ENCODE data around the gene ARFIP2.

DNA sequence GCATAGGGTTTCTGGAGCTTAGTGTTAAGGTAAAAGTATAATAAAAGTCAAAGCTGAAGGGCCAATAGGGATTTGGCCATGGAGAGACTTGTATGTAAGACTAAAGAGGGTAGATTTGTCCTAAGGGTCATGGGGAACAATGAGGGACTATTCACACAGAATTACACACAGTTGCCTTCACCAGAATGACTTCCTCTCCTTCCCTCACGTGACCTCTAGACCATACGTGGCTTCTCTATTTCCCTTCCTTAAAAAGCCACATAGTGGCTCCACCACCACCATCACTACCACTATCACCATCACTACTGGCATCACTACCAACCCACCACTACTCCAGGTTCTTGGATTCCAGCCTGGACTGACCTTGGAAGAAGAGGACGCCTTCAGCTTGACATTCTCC, 43.1 kb downstream of the ARFIP2 start:
- TF ChIP-seq, protein P1, sequence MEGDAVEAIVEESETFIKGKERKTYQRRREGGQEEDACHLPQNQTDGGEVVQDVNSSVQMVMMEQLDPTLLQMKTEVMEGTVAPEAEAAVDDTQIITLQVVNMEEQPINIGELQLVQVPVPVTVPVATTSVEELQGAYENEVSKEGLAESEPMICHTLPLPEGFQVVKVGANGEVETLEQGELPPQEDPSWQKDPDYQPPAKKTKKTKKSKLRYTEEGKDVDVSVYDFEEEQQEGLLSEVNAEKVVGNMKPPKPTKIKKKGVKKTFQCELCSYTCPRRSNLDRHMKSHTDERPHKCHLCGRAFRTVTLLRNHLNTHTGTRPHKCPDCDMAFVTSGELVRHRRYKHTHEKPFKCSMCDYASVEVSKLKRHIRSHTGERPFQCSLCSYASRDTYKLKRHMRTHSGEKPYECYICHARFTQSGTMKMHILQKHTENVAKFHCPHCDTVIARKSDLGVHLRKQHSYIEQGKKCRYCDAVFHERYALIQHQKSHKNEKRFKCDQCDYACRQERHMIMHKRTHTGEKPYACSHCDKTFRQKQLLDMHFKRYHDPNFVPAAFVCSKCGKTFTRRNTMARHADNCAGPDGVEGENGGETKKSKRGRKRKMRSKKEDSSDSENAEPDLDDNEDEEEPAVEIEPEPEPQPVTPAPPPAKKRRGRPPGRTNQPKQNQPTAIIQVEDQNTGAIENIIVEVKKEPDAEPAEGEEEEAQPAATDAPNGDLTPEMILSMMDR (IDR thresholded peaks at IDR 0.05; ENCODE audit: insufficient read depth, low read length, poor library complexity, severe bottlenecking) = no peak
- no peak for TF ChIP-seq EZH2phosphoT487 (conservative IDR thresholded peaks at IDR 0.05; ENCODE audit: low read length)

Measured in SU-DHL-6 (cell line).